ENCODE data around the gene HOXD3.

GRCh38 chr2:176127774-176128072, 29.4 kb upstream of the HOXD3 start:
- TF ChIP-seq, protein P1, sequence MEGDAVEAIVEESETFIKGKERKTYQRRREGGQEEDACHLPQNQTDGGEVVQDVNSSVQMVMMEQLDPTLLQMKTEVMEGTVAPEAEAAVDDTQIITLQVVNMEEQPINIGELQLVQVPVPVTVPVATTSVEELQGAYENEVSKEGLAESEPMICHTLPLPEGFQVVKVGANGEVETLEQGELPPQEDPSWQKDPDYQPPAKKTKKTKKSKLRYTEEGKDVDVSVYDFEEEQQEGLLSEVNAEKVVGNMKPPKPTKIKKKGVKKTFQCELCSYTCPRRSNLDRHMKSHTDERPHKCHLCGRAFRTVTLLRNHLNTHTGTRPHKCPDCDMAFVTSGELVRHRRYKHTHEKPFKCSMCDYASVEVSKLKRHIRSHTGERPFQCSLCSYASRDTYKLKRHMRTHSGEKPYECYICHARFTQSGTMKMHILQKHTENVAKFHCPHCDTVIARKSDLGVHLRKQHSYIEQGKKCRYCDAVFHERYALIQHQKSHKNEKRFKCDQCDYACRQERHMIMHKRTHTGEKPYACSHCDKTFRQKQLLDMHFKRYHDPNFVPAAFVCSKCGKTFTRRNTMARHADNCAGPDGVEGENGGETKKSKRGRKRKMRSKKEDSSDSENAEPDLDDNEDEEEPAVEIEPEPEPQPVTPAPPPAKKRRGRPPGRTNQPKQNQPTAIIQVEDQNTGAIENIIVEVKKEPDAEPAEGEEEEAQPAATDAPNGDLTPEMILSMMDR (conservative IDR thresholded peaks at IDR 0.05; ENCODE audit: low read length): no peak
- no peak for TF ChIP-seq EZH2phosphoT487 (IDR thresholded peaks at IDR 0.05; ENCODE audit: borderline replicate concordance)
